ENCODE data around the gene TBCD. TPM values are rescaled to one million over a fixed set of nuclear protein-coding genes. Genes with fewer than 3 reads are reported as not detected.

TBCD gene
- total and polyA plus RNA-seq, 2 donors (not counting 1 experiment from before 2014, with no cell fraction given), result 22.1 to 36.7 TPM

- no peak overlapping the region for H3K9ac ChIP-seq (ENCODE audit: insufficient read depth, low read length)
- no peak overlapping the region for H3K4me3 ChIP-seq (replicated peaks in 1 of 4; ENCODE audit: control extremely low read depth in 1 of 4, insufficient read depth in 1 of 4, low read depth in 3 of 4, low read length in 4 of 4)
- H3K27ac ChIP-seq (ENCODE audit: insufficient read depth, low read length), result no peak overlapping the region
- no peak for TF ChIP-seq EZH2 (IDR thresholded peaks at IDR 0.05; ENCODE audit: low read length, missing control alignments)
- no peak for TF ChIP-seq CTCF (conservative IDR thresholded peaks at IDR 0.05 in 1 of 2, IDR thresholded peaks at IDR 0.05 in 1 of 2; ENCODE audit: low read depth in 1 of 2, low read length in 2 of 2)
- H3K36me3 ChIP-seq (ENCODE audit: control insufficient read depth, insufficient read depth, low read length), result no peaks in the 10 kb centered on the region
- DNase-seq (ENCODE audit: low read depth in 2 of 2), result no peak
- no peak overlapping the region for H2AFZ ChIP-seq (ENCODE audit: low read length)
- H3K4me2 ChIP-seq (ENCODE audit: extremely low read depth, insufficient read depth, low read length), result no peak overlapping the region
- no peaks in the 10 kb centered on the region for H4K20me1 ChIP-seq (ENCODE audit: control insufficient read depth, extremely low read depth, insufficient read depth, low read length)
- no peaks in the 10 kb centered on the region for H3K27me3 ChIP-seq (ENCODE audit: control insufficient read depth, insufficient read depth, low read length)
- peaks cover 7% of the 10 kb centered on the region for H3K4me1 ChIP-seq (ENCODE audit: control insufficient read depth, extremely low read depth, insufficient read depth, low read length)
- no peaks in the 10 kb centered on the region for H3K79me2 ChIP-seq (ENCODE audit: control insufficient read depth, insufficient read depth, low read length)
- H3K9me3 ChIP-seq (ENCODE audit: control insufficient read depth, insufficient read depth, low read depth, low read length), result no peaks in the 10 kb centered on the region
Observed at GRCh38 chr17:82860606-82861392, 108.9 kb downstream of the TBCD start.

- Histone ChIP-seq H4K20me1 (ENCODE audit: control insufficient read depth, extremely low read depth, insufficient read depth, low read length) (no peaks in the 10 kb centered on the region), H3K27ac (ENCODE audit: insufficient read depth, low read length) (no peak overlapping the region), H3K4me3 (replicated peaks in 1 of 4; ENCODE audit: control extremely low read depth in 1 of 4, insufficient read depth in 1 of 4, low read depth in 3 of 4, low read length in 4 of 4) (no peak overlapping the region), H3K27me3 (ENCODE audit: control insufficient read depth, insufficient read depth, low read length) (no peaks in the 10 kb centered on the region), H3K4me2 (ENCODE audit: extremely low read depth, insufficient read depth, low read length) (no peak overlapping the region), H2AFZ (ENCODE audit: low read length) (no peak overlapping the region), H3K36me3 (ENCODE audit: control insufficient read depth, insufficient read depth, low read length) (no peaks in the 10 kb centered on the region), H3K9ac (ENCODE audit: insufficient read depth, low read length) (no peak overlapping the region), H3K4me1 (ENCODE audit: control insufficient read depth, extremely low read depth, insufficient read depth, low read length) (peaks cover 9% of the 10 kb centered on the region), H3K9me3 (ENCODE audit: control insufficient read depth, insufficient read depth, low read depth, low read length) (no peaks in the 10 kb centered on the region), H3K79me2 (ENCODE audit: control insufficient read depth, insufficient read depth, low read length) (no peaks in the 10 kb centered on the region)
- TF ChIP-seq EZH2 (IDR thresholded peaks at IDR 0.05; ENCODE audit: low read length, missing control alignments) (no peak), CTCF (conservative IDR thresholded peaks at IDR 0.05 in 1 of 2, IDR thresholded peaks at IDR 0.05 in 1 of 2; ENCODE audit: low read depth in 1 of 2, low read length in 2 of 2) (no peak)
- DNase-seq (ENCODE audit: low read depth in 2 of 2), result no peak
Observed at GRCh38 chr17:82861393-82861775, 109.5 kb downstream of the TBCD start.

DNA sequence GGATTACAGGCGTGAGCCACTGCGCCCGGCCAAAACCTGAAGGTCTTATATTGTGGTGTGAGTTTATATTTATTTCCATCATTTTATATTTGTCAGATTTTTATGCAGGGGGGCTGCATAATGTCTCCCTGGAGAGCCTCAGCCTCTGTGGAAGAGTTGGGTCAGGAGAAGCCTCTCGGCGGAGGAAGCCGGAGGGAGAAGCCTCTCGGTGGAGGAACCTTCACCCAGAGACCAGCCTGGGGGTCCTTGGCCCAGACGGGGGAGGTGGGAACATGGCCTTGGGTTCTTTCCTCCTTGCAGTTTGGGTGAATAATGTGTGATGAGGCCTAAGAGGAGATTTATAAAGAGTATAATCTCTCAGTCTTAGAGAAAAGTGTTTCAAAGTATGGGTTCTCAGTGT is 110.3 kb downstream of the TBCD start:
- Histone ChIP-seq H3K4me1 (ENCODE audit: control insufficient read depth, extremely low read depth, insufficient read depth, low read length) (peaks cover 17% of the 10 kb centered on the region), H2AFZ (ENCODE audit: low read length) (no peak overlapping the region), H3K79me2 (ENCODE audit: control insufficient read depth, insufficient read depth, low read length) (no peaks in the 10 kb centered on the region), H4K20me1 (ENCODE audit: control insufficient read depth, extremely low read depth, insufficient read depth, low read length) (no peaks in the 10 kb centered on the region), H3K36me3 (ENCODE audit: control insufficient read depth, insufficient read depth, low read length) (no peaks in the 10 kb centered on the region), H3K4me3 (replicated peaks in 1 of 4; ENCODE audit: control extremely low read depth in 1 of 4, insufficient read depth in 1 of 4, low read depth in 3 of 4, low read length in 4 of 4) (no peak overlapping the region), H3K27me3 (ENCODE audit: control insufficient read depth, insufficient read depth, low read length) (no peaks in the 10 kb centered on the region), H3K9me3 (ENCODE audit: control insufficient read depth, insufficient read depth, low read depth, low read length) (no peaks in the 10 kb centered on the region), H3K4me2 (ENCODE audit: extremely low read depth, insufficient read depth, low read length) (no peak overlapping the region), H3K9ac (ENCODE audit: insufficient read depth, low read length) (no peak overlapping the region), H3K27ac (ENCODE audit: insufficient read depth, low read length) (no peak overlapping the region)
- TF ChIP-seq CTCF (conservative IDR thresholded peaks at IDR 0.05 in 1 of 2, IDR thresholded peaks at IDR 0.05 in 1 of 2; ENCODE audit: low read depth in 1 of 2, low read length in 2 of 2) (no peak), EZH2 (IDR thresholded peaks at IDR 0.05; ENCODE audit: low read length, missing control alignments) (no peak)
- DNase-seq (ENCODE audit: low read depth in 2 of 2), result no peak

Measured in fibroblast of lung (primary cell).